HEK293 (cell line): ENCODE measurements around the gene ATP6V1D.

Experiments used
- CTCF ChIA-PET: fragments of 350-600 bp; formaldehyde crosslinking; extraction: SDS; loops from one replicate; lab custom pipeline; 2021; ENCODE audit warnings: antibody characterized with exemption; lab: Yijun Ruan, JAX
- POLR2A ChIA-PET: fragments of 300-600 bp; formaldehyde crosslinking; extraction: SDS; loops from one replicate; lab custom pipeline; 2020; ENCODE audit warnings: antibody characterized with exemption, inconsistent platforms; lab: Yijun Ruan, JAX
- H3K27ac ChIP-seq: fragments of 200-500 bp; sonication (Bioruptor generic); 2 replicates; pipeline ENCODE4 v1.5.1; 2014; ENCODE audit warnings: low read depth, low read length, control low read depth, inconsistent platforms; ENCODE audit errors: extremely low read depth
- H3K36me3 ChIP-seq, 2 experiments: fragments of 200-500 bp in 1 of 2; sonication (Bioruptor generic) in 1 of 2; 1 replicate in 1 of 2; 2 replicates in 1 of 2; pipeline ENCODE4 v1.5.1; 2014 to 2017; ENCODE audit warnings: inconsistent platforms in 2 of 2, low read length in 2 of 2; ENCODE audit not compliant: control insufficient read depth in 2 of 2, insufficient read depth in 1 of 2
- H3K4me1 ChIP-seq: fragments of 200-500 bp; sonication (Bioruptor generic); 2 replicates; pipeline ENCODE4 v1.5.1; 2014; ENCODE audit warnings: mild to moderate bottlenecking, low read length, inconsistent platforms; ENCODE audit not compliant: control insufficient read depth, insufficient read depth
- H3K4me3 ChIP-seq: 2 replicates; pipeline ENCODE4 v1.5.1; 2011; ENCODE audit warnings: low read depth, mild to moderate bottlenecking, control low read depth, low read length, moderate library complexity
- H3K9me3 ChIP-seq: fragments of 200-500 bp; sonication (Bioruptor generic); 2 replicates; pipeline ENCODE4 v1.5.1; 2014; ENCODE audit warnings: low read depth, low read length, inconsistent platforms; ENCODE audit not compliant: control insufficient read depth, insufficient read depth
- GFI1B ChIP-seq: fragments of 450-650 bp; formaldehyde crosslinking; IDR thresholded peaks from 2 replicates; pipeline ENCODE4 v1.5.1; 2016; ENCODE audit warnings: missing biosample characterization, missing genetic modification characterization
- HIC1 ChIP-seq: fragments of 450-650 bp; formaldehyde crosslinking; IDR thresholded peaks from 2 replicates; pipeline ENCODE4 v1.5.1; 2016; ENCODE audit warnings: missing biosample characterization, missing genetic modification characterization
- KLF7 ChIP-seq: fragments of 450-650 bp; formaldehyde crosslinking; IDR thresholded peaks from 2 replicates; pipeline ENCODE4 v1.5.1; 2016; ENCODE audit warnings: missing biosample characterization, missing genetic modification characterization, borderline replicate concordance
- SP2 ChIP-seq: fragments of 450-650 bp; formaldehyde crosslinking; IDR thresholded peaks from 2 replicates; pipeline ENCODE4 v1.5.1; 2016; ENCODE audit warnings: missing biosample characterization, missing genetic modification characterization
- ZNF10 ChIP-seq: fragments of 450-650 bp; formaldehyde crosslinking; IDR thresholded peaks from 2 replicates; pipeline ENCODE4 v1.5.1; 2017; ENCODE audit warnings: missing biosample characterization, missing genetic modification characterization
- ZNF133 ChIP-seq: fragments of 450-650 bp; formaldehyde crosslinking; IDR thresholded peaks from 2 replicates; pipeline ENCODE4 v1.5.1; 2016; ENCODE audit warnings: missing biosample characterization, missing genetic modification characterization
- ZNF248 ChIP-seq: fragments of 450-650 bp; formaldehyde crosslinking; IDR thresholded peaks from 2 replicates; pipeline ENCODE4 v1.5.1; 2017; ENCODE audit warnings: missing biosample characterization, missing genetic modification characterization
- ZNF335 ChIP-seq: fragments of 450-650 bp; formaldehyde crosslinking; conservative IDR thresholded peaks from 2 replicates; pipeline ENCODE4 v1.5.1; 2016; ENCODE audit warnings: missing biosample characterization, missing genetic modification characterization
- ZNF433 ChIP-seq: fragments of 450-650 bp; formaldehyde crosslinking; IDR thresholded peaks from 2 replicates; pipeline ENCODE4 v1.5.1; 2016; ENCODE audit warnings: missing biosample characterization, missing genetic modification characterization, low read depth
- ZNF449 ChIP-seq: fragments of 450-650 bp; formaldehyde crosslinking; IDR thresholded peaks from 2 replicates; pipeline ENCODE4 v1.5.1; 2017; ENCODE audit warnings: missing biosample characterization, mild to moderate bottlenecking, missing genetic modification characterization, moderate library complexity
- ZNF501 ChIP-seq: fragments of 450-650 bp; formaldehyde crosslinking; IDR thresholded peaks from 2 replicates; pipeline ENCODE4 v1.5.1; 2016; ENCODE audit warnings: missing biosample characterization, missing genetic modification characterization
- ZNF585B ChIP-seq: fragments of 450-650 bp; formaldehyde crosslinking; IDR thresholded peaks from 2 replicates; pipeline ENCODE4 v1.5.1; 2016; ENCODE audit warnings: missing biosample characterization, missing genetic modification characterization
- ZNF596 ChIP-seq: fragments of 450-650 bp; IDR thresholded peaks from 2 replicates; pipeline ENCODE4 v1.5.0; 2018; ENCODE audit warnings: missing biosample characterization, mild to moderate bottlenecking, missing genetic modification characterization, moderate library complexity
- ZNF600 ChIP-seq: fragments of 450-650 bp; formaldehyde crosslinking; IDR thresholded peaks from 2 replicates; pipeline ENCODE4 v1.5.1; 2016; ENCODE audit warnings: missing biosample characterization, missing genetic modification characterization
- ZNF639 ChIP-seq: fragments of 450-650 bp; formaldehyde crosslinking; IDR thresholded peaks from 2 replicates; pipeline ENCODE4 v1.5.1; 2016; ENCODE audit warnings: missing biosample characterization, missing genetic modification characterization
- ZNF660 ChIP-seq: fragments of 450-650 bp; IDR thresholded peaks from 2 replicates; pipeline ENCODE4 v1.5.1; 2018; ENCODE audit warnings: missing biosample characterization, mild to moderate bottlenecking, missing genetic modification characterization
- ZSCAN5A ChIP-seq: fragments of 450-650 bp; formaldehyde crosslinking; IDR thresholded peaks from 2 replicates; pipeline ENCODE4 v1.5.1; 2016; ENCODE audit warnings: missing biosample characterization, missing genetic modification characterization

The ATP6V1D gene

GRCh38 chr14:67360470-67361206, 1.0 kb upstream of the ATP6V1D start (continued):
- TF ChIP-seq ZNF501 (0 out of 2 replicates have a peak, but pooled peaks have one; percentile 48), ZNF600 (tag by site-specific recombination) (peak; percentile 40; the same call in 1 of the 2 replicates)

GRCh38 chr14:67358924-67359774, 455 bp downstream of the ATP6V1D start:
- peak overlapping the region; percentile 34; the same call in 1 of the 2 replicates for H3K27ac ChIP-seq
- CTCF ChIA-PET = interaction anchor here (0.6 to 1.9 kb wide), 25 partner anchors 8 to 840 kb away, joined by 3 to 11 read pairs (median 3); partner anchors contain the start of gene PIGH
- H3K36me3 ChIP-seq = peaks cover 8 to 28% of the 10 kb centered on the region in 2 experiments
- peaks cover 11% of the 10 kb centered on the region for H3K4me1 ChIP-seq
- TF ChIP-seq SP2 (tag by site-specific recombination) (no peak), ZNF639 (no peak), HIC1 (tag by site-specific recombination) (no peak), ZNF596 (tag by site-specific recombination) (no peak), ZNF433 (no peak), ZSCAN5A (tag by site-specific recombination) (no peak), ZNF600 (tag by site-specific recombination) (peak; percentile 60; the same call in 1 of the 2 replicates), ZNF248 (tag by site-specific recombination) (no peak), ZNF335 (peak; percentile 79), ZNF660 (tag by site-specific recombination) (no peak), ZNF133 (tag by site-specific recombination) (no peak), ZNF449 (tag by site-specific recombination) (0 out of 2 replicates have a peak, but pooled peaks have one; percentile 16)
- TF ChIP-seq, all 188 proteins: peak for 3
- H3K4me3 ChIP-seq = peak overlapping the region; percentile 97
- POLR2A ChIA-PET = interaction anchor here (0.8 to 1.7 kb wide), 6 partner anchors 8 to 336 kb away, joined by 3 to 8 read pairs (median 6); partner anchors contain the start of genes PLEK2 and RDH11
- H3K9me3 ChIP-seq = no peaks in the 10 kb centered on the region

- peaks cover 10 to 25% of the 10 kb centered on the region in 2 experiments; a peak in 2 of 3 replicates for H3K36me3 ChIP-seq
- no peak overlapping the region; the same call in none of the 2 replicates for H3K4me3 ChIP-seq
- ChIA-PET POLR2A (no interaction called here), CTCF (interaction anchor here (0.6 to 1.4 kb wide), 2 partner anchors 21 to 140 kb away, joined by 3 to 4 read pairs; no protein-coding TSS in a partner anchor)
- TF ChIP-seq ZNF10 (no peak), ZNF585B (tag by site-specific recombination) (no peak), GFI1B (tag by site-specific recombination) (no peak), KLF7 (tag by site-specific recombination) (no peak)
- H3K27ac ChIP-seq = no peak overlapping the region
- H3K4me1 ChIP-seq = peaks cover 11% of the 10 kb centered on the region
- no peaks in the 10 kb centered on the region for H3K9me3 ChIP-seq
Observed at GRCh38 chr14:67357969-67358354, 1.6 kb downstream of the ATP6V1D start.
